Posterior cingulate gyrus (tissue), 11 donors: Measurements from ENCODE around the gene MIPOL1.
"Not testable (repeated sequence)": the region's sequence is repeated elsewhere in the genome, so short reads cannot be mapped to it uniquely, and the experiment has no call there.

ENCODE experiments used
- DNase-seq, 10 donors: peaks; one replicate each; pipeline versions ENCODE4 v3.0.0 to v3.0.0-alpha.2; 2020 to 2021; ENCODE audit warnings: mixed read lengths in 3 of 10
- intact Hi-C: fragments of 100-400 bp; cut with DNase I; formaldehyde crosslinking; loops from one replicate; pipeline ENCODE4 v1.15.1; 2023

MIPOL1 gene

DNA sequence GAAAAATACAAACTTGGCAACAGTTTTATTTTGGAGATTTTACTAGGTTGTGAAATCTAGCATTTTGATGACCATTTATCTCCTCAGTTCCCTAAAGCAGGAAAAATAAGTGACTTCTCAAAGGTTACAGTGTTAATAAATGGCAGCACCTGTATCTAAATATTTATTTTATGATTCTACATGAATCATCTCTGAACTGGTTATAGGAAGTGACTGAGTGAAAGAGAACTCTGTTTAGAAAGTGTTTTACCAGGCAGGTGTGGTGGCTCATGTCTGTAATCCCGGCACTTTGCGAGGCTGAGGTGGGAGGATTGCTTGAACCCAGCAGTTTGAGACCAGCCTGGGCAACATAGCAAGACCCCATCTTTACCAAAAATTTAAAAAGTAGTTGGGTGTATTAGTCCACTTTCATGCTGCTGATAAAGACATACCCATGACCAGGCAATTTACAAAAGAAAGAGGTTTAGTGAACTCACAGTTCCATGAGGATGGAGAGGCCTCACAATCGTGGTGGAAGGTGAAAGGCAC lies 26.3 kb downstream of the MIPOL1 start:
- DNase-seq = no peak

DNA sequence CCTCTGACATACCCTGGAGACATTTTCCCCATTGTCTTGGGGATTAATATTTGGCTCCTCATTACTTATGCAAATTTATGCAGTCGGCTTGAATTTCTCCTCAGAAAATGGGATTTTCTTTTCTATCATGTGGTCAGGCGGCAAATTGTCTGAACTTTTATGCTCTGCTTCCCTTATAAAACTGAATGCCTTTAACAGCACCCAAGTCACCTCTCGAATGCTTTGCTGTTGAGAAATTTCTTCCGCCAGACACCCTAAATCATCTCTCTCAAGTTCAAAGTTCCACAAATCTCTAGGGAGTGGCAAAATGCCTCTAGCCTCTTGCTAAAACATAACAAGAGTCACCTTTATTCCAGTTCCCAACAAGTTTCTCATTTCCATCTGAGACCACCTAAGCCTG lies 27.9 kb downstream of the MIPOL1 start:
- intact Hi-C loops, DNase-seq: not testable (repeated sequence)

More for the DNA sequence above, 26.3 kb downstream of the MIPOL1 start:
- intact Hi-C loops = no loop called here

DNA sequence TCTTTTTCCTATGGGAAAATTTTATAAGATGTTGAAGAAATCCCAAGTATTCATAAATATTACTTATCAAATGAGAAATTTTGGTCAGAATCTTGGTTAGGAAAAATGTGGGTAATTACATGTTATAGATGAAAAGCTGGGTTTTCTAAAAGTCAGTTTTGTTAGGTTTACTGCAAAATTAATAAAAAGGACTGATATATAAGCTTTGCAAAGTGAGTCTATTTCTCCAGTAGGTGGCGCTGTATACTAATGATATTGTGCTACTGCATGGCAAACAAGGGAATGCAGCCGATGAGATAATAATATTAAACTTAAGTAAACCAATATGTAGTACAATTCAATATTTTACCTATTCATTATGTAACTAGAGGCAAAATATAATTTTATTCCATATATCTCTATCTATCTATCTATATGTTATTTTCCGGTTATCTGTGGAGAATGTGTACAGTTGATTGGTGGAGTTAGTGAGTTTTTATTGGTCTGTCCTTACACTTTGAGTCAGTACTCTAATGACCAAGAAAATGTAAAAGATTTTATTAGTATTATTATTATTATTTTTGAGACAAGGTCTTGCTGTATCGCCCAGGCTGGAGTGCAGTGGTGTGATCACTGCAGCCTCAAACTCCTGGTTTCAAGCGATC lies 32.9 kb downstream of the MIPOL1 start:
- DNase-seq = no peak
- intact Hi-C loops = loop anchor here (5.0 kb wide), 1 partner anchor 642 kb away; no protein-coding TSS in a partner anchor

DNA sequence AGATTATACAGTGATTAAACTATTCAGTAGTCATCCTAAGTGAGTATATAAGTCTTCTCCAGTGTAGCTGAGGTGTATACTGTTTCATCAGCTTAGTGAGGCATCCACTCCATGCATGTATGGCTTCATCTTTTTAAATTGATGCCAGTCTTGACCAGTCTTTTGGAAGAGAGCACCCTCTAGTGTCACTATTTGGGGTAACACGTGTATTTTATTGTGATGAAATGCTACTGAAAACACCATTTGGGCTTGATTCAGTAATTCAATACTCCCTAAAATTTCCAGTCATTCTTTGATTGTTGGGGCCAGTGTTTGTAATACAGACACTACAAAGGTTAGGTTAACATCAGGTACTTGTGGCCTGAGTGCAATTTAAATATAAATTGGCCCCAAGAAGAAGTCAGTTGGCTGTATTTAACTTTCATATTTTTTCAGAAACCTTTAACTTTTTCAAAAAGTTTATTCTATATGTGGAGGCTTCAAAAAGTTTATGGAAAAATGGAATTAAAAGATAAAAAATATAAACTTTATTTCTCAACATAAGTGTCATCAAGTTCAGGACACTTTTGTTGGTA lies 35.3 kb downstream of the MIPOL1 start:
- DNase-seq = no peak
- intact Hi-C loops = loop anchor here (5.0 kb wide), 1 partner anchor 639 kb away; no protein-coding TSS in a partner anchor

DNA sequence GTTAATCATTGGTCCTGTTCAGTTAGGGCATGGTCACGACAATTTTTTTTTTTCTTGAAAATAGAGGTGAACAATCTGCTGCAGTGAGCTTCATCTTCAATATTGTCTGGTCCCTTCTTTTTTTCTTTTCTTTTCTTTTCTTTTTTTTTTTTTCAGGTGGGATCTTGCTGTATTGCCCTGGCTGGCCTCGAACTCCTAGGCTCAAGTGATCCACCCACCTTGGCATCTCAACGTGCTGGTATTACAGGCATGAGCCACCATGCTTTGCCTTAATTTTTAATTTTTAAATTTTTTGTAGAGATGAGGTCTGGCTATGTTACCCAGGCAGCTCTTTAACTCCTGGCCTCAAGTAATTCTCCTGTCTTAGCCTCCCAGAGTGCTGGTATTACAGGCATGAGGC lies 36.5 kb downstream of the MIPOL1 start:
- no peak for DNase-seq
- intact Hi-C loops = loop anchor here (5.0 kb wide), 1 partner anchor 638 kb away; no protein-coding TSS in a partner anchor

DNA sequence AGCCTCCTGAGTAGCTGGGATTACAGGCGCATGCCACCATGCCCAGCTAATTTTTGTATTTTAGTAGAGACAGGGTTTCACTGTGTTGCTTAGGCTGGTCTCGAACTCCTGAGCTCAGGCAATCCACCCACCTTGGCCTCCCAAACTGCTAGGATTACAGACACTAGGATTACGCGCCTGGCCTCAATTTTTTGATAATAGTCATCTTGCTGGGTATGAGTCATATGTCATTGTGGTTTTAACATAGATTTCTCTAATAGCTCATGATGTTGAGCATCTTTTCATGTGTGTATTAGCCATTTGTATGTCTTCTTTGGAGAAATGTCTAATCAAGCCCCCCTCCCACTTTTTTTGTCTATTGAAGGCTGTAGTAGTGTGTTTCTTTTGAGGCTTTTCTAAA lies 38.3 kb downstream of the MIPOL1 start:
- DNase-seq, intact Hi-C loops: not testable (repeated sequence)

DNA sequence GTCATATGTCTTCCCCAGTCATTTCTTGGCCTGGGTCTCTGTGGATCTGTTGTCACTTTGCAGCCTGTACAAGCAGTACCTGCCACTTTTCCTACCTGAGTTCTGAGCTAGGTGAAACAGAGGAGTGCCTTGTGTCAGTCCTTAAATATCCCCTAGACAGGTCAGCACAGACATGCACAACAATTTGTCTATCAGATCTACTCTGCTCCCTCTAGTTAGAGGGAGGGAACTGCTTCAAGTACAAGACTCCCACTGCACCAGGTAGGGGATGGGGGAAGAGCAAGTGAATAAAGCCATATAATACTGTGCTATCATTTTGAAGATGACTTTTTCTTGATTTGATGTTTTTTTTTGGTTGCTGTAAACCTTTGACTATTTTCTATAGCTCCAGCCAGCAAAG lies 39.4 kb downstream of the MIPOL1 start:
- DNase-seq = no peak
- intact Hi-C loops = no loop called here

DNA sequence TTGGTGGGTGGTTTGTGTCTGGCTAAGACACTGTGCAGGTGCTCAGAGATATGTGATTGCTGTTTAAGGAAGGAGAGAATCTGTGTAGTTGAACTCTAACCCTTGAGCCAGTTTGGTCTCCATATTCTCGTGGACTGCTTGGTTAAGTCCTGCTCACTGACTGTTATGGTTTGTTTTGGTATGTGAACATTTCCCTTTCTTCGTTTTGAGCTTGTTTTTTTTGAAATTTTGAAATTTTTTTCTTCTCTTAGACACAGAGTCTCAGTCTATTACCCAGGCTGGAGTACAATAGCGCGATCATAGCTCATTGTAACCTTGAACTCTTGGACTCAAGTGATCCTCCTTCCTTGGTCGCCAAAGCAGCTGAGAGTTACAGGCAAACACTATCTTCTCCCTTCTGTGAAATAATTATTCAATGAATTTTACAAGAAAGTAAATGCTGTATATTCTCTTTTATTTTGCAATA lies 40.0 kb downstream of the MIPOL1 start:
- intact Hi-C loops = no loop called here
- DNase-seq = no peak

DNA sequence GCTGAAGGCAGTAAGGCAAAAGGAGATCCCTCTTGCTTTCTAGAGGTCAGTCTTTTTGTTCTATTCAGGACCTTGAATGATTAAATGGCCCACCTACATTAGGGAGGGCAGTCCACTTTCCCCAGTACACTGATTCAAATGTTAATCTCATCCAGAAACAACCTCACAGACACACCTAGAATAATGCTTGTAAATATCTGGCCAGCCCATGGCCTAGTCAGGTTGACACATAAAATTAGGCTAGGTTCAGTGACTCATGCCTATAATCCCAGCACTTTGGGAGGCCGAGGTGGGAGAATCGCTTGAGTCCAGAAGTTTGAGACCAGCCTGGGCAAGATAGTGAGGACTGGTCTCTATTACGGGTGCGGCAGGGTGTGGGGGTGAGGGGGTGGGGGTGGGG lies 43.5 kb downstream of the MIPOL1 start:
- intact Hi-C loops = loop anchor here (10.0 kb wide), 1 partner anchor 354 kb away; the partner anchor contains the start of genes FOXA1 and TTC6

DNA sequence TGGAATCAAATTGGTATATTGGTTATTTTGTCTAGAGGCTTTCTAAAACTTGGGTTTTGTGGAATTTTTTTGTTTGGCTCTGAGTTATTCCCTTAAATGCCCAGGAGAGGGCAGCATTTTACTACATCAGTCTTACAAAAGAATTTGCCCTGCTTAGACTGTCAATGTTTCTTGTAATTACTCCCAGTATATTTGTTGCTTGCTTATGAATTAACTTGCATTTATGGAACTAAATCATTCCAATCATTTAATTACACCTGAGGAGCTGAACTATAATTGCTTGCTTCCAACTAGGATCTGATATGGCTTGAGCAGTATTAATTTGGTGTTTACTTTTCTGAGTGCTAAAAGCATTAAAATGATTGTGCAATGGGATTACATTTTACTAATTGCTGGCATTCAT lies 48.7 kb downstream of the MIPOL1 start:
- DNase-seq = no peak
- intact Hi-C loops = loop anchor here (2.0 to 10.0 kb wide), 2 partner anchors 348 to 628 kb away; partner anchors contain the start of genes FOXA1 and TTC6

More for the DNA sequence above, 43.5 kb downstream of the MIPOL1 start:
- DNase-seq = no peak

DNA sequence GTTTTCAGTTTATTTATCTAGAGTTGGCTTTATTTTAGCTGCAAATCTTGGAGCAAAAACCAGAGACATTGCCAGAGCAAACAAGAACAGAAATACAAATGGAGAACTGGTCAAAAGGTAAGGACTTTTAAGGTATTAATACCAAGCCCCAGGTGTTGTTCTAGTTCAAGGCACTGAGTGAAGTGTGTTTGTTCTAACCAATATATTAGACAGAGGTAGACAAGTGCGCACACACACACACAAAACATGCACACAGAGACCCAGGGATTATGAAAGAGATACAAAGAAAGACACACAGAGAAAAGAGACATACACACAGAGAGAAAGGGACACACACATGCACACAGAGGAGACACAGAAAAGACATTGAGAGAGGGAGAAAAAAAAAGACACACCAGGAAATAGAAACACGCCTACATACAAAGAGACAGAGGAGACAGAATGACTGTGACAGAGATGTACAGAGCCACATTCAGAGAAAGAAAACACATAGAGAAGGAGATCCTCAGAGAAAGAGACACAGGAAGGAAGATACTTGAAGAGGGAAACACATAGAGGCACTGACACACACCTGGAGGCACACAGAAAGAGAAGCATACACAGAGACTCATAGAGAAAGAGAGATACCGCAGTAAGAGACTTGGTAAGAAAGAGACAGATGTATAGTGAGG lies 50.2 kb downstream of the MIPOL1 start:
- intact Hi-C loops = loop anchor here (2.0 to 10.0 kb wide), 2 partner anchors 347 to 627 kb away; partner anchors contain the start of genes FOXA1 and TTC6
- DNase-seq = no peak

DNA sequence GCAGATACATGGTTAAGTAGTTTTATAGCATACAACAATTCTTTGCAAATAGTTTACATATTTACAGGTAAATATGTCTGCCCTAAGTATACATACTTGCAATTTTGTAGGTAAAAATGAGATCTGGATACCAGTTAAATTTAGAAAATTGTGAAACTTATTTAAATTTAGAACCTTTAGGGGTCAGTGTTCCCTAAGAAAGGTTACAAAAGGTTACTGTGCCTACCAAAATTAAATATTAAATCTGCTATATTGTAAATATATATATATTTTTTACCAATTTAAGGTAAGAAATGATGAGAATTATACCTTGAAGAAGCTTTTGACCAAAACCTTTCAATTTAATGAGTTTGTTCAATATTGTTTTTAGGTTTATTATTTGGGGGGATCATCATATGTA lies 54.0 kb downstream of the MIPOL1 start:
- no peak for DNase-seq
- intact Hi-C loops = no loop called here

DNA sequence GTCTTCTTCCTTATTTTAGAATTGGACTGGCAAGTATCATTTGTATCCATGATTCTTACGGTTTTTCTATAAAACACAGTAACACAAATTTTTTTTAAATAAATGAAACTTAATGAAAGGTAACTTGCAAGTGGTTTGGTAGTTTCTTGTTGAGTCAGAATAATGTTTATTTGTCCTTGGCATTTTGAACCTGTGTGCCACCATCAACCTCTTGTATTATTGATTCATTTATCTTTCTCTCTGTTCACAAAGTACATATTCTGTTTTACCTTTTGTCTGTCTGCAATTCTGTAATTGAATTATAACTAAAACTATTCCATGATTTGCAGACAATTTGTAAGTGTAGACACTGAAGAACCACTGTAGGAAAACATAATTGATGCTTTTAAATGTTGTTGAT lies 54.7 kb downstream of the MIPOL1 start:
- intact Hi-C loops = no loop called here
- DNase-seq = no peak

DNA sequence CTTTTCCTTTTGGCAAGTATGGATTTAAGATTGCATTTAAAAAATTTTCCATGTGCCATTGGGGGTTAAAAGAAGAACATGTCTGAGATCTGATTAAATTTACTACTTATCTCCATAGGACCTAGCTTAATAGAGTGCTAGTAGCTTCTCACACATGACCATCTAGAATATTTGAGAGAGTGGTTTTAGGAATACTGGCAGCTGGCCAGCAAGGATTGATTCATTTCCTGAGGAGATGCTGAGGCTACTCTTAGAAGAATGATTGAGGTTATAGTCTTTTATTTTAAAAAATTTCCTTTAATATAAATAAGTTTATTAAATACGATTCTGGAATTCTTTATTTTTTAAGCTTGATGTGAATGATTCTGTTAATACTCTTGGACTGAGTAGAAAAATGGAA lies 56.2 kb downstream of the MIPOL1 start:
- intact Hi-C loops = no loop called here
- DNase-seq = no peak

DNA sequence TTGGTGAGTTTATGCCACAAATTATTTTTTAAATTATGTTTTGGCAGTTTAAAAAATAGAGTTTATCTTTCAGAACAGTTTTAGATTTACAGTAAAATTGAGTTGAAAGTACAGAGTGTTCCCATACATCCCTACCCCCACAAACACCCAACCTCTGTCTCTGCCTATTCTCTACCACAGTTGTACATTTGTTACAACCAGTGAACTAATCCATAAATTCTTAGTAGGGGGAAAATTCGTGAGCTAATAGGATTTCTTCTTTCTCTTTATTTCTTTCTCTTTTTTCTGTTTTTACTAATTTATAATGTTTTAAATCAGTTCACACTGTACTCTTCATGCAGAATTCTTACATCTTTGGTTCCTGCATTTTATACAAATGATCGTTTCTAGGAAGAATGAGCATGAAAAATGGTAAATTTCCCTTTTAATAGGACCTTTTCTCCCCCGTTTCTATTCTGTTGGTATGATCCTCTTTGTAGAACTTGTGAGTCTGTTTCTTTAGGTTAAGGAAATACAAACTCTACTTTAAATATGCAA lies 56.7 kb downstream of the MIPOL1 start:
- DNase-seq = no peak
- intact Hi-C loops = no loop called here

DNA sequence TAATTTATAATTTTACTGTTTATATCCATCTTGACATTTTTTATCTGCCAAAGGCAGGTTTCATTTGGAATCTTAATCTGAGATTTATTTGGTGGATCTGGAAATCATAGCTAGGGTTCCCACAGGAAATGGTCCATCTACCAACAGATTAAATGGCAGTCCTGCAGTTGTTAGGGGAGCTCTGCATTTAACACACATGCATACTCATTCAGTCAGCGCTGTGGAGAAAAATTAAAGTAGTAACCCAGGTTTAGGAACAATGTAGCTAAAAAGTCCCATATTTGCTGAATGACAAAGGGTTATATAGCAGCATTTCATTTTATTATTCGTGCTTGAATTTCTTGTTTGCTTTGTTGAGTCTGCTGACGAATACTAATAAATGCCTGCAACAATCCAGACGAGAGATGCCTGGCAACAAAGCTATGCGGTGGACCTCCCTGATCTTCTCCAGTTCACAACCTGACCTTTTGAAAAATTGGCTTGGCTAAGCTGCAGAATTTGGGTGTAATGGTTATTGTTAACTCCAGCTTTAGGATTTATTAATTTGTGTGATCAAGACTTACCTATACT lies 59.8 kb downstream of the MIPOL1 start:
- DNase-seq = no peak
- intact Hi-C loops = no loop called here

DNA sequence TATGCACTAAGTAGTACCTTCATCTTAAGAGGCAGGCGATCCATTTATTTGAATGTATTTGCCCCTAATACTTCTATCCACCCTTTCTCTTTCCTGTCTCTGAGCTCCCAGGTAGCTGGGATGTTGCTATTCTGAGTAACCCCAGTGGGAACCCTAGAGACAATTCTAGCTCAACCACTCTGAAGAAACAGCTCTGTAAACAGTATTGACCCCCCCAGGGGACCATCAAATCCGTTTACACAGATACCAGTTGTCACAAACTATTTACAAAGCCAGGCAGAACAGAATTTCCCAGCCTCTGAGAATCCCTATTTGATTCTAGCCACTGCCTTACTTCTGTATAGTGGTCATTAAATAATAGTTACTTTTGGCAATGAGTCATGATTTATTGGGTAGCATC lies 64.9 kb downstream of the MIPOL1 start:
- intact Hi-C loops = no loop called here
- DNase-seq = no peak

DNA sequence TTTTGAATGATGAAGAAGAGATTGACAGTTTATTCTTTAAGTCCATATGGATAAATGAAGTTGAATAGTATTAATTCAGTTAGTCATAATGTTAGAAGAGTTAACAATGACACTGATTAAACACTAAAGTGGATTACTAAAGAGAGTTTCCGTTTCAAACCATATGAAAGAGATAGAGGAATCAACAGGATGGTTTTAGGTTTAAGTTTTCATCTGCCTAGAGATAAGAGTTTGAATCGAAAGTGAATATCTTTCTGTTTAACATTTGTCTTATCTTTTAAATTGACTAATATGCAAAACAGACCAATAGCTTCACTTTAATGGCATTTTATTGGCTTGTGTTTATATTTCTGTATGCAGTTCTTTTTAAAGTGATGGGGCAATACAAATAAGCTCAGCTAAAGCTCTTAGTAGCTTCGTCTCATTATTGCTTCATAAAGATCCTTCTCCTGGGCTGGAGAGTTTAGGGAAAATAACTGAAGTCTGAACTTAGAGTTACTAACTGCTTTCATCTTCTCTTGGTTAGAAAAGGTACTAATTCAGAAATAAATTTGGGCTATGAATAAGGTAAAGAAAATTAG lies 66.0 kb downstream of the MIPOL1 start:
- intact Hi-C loops = no loop called here
- no peak for DNase-seq

DNA sequence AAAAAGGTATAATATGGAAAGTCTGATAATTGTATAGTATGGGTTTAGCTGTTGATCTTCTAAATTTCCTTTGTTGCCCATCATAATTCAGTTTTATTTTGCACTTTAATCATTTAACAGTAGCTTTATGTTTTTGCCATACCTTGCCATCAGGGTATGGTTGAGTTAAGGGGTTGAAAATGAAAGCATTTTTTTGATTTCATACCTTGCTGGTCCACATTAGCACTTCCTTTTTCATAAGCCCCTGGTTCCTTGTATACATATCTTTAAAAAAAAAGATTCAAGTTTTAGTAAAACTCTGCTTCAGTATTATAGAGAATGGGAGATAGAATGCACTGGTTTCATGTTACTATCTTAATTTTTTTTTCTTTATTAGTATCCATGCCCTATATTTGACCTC lies 71.1 kb downstream of the MIPOL1 start:
- DNase-seq = no peak

DNA sequence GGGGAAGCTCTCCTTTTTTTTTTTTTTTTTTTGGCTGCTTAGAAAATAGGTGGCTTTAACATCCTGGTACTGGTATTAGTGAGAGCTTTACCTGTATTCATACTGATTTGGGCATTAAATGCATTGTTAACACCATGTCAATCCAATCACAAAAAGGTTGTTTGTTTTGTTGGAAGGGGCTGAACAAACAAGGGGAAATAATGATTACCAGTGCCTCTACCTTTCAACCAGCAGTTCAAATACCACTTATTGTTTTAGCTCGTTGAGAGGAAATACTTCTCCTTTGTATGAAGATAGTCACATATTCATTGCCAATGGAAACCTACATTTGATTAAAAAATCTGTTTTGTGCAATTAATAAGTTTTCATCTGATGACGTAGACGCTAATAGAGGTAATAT lies 72.9 kb downstream of the MIPOL1 start:
- DNase-seq = no peak
- intact Hi-C loops = no loop called here

More for the DNA sequence above, 71.1 kb downstream of the MIPOL1 start:
- intact Hi-C loops = no loop called here
